ENCODE results near the gene AMPD2. TPM values are rescaled to one million over a fixed set of nuclear protein-coding genes. Genes with fewer than 3 reads are reported as not detected.

AMPD2 gene
- total and polyA plus RNA-seq, 9 of the 15 experiments (the other 6 are each of a cell fraction or from before 2014, with no cell fraction given), result 2.0 to 77.7 (median 28.2) TPM

DNA sequence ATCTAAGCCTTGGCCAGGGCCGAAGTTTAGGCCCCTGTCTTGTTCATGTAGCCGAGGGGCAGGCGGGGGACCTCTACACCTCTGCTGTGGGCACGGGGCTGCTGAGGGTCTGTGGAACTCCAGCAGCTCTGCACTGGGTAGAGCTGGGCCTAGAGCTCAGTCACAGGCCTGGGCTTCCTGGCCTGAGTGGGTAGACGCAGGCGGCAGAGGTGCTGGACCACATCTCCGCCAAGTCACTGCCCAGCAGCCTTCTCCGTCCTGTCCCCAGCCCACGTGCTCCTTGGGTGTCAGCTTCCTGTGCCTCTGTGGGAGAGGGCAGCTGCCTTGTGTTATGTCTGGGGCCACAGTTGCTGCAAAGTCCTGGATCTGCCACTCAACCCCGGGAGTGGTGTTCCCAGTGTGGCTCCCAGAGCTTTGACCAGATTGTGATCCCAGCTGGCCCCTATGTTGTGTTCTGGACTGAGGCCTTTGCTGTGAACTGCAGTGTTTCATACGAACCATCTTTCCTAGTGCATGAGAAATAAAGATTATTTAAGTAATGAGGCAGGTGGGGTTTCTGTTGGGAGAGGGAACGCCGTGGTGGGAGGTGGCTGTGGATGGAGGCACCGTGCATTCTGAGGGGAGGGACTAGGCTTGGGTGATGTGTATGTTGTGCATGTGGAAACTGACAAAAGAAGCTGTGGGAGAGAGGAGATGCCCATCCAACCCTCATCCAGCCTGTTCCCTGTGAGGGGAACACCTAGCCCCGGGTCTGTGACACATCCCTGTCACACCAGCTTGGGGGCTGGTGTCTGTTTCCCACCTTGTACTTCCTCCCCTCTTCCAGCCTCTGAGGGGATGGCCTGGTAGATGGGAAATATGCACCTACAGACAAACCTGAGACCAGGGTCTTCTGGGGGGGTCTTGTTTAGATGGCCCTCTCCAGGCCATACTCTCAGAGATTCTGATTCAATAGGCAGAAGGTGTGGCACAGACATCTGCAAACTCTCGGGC, 12.2 kb downstream of the AMPD2 start:
- DNase-seq (ENCODE audit: extremely low read depth in 1 of 4, low spot score in 3 of 4), result no peak
- no peak overlapping the region for H3K27ac ChIP-seq (ENCODE audit: extremely low read depth, low read depth, low read length)
- ATAC-seq, result no peak
- H3K4me3 ChIP-seq, result no peak overlapping the region
- intact Hi-C loops (cut with micrococcal nuclease) (no loop called here), in situ Hi-C loops (cut with MboI) (no loop called here)
- FAIRE-seq, result no peak
- peaks cover 52% of the 10 kb centered on the region; the same call in 2 of the 3 replicates for H3K36me3 ChIP-seq (ENCODE audit: control insufficient read depth, insufficient read depth, low read length)
- H3K9me1 ChIP-seq (ENCODE audit: control insufficient read depth, insufficient read depth, low read length), result peaks cover 5% of the 10 kb centered on the region
- ChIA-PET CTCF (ENCODE audit: low intra/inter-chr PET ratio) (interaction anchor here (0.6 to 0.7 kb wide), 2 partner anchors 9 to 85 kb away, joined by 3 to 4 read pairs; no protein-coding TSS in a partner anchor), POLR2A (interaction anchor here (0.6 to 4.2 kb wide), 6 partner anchors 8 to 140 kb away, joined by 3 to 23 read pairs (median 5); partner anchors contain the start of gene GNAI3)
- no peaks in the 10 kb centered on the region for H3K9me3 ChIP-seq (replicated peaks; ENCODE audit: control insufficient read depth, insufficient read depth, low read depth, low read length)
- H3K9ac ChIP-seq (ENCODE audit: insufficient read depth in 1 of 2, low read depth in 2 of 2, low read length in 2 of 2), result no peak overlapping the region
- WGBS (ENCODE audit: insufficient coverage, low coverage, missing lambda C conversion rate), result 76% methylated on average over 16 of the region's 16 CpGs
- TF ChIP-seq, protein P1, sequence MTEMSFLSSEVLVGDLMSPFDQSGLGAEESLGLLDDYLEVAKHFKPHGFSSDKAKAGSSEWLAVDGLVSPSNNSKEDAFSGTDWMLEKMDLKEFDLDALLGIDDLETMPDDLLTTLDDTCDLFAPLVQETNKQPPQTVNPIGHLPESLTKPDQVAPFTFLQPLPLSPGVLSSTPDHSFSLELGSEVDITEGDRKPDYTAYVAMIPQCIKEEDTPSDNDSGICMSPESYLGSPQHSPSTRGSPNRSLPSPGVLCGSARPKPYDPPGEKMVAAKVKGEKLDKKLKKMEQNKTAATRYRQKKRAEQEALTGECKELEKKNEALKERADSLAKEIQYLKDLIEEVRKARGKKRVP (CRISPR knock-in tag; IDR thresholded peaks at IDR 0.05), result no peak
- TF ChIP-seq HNRNPUL1 (IDR thresholded peaks at IDR 0.05; ENCODE audit: low read length) (no peak), ILF3 (IDR thresholded peaks at IDR 0.05; ENCODE audit: borderline replicate concordance) (no peak), ZEB2 (IDR thresholded peaks at IDR 0.05) (no peak), CBX2 (IDR thresholded peaks at IDR 0.05; ENCODE audit: insufficient read depth, low read length, poor library complexity, severe bottlenecking) (no peak), NFXL1 (CRISPR knock-in tag; IDR thresholded peaks at IDR 0.05) (no peak)
- peaks cover 4% of the 10 kb centered on the region; the same call in 1 of the 2 replicates for H4K20me1 ChIP-seq (replicated peaks; ENCODE audit: control insufficient read depth, insufficient read depth, low read length)
- H3K4me2 ChIP-seq (ENCODE audit: insufficient read depth, low read length), result no peak overlapping the region
- no peaks in the 10 kb centered on the region for H3K27me3 ChIP-seq (ENCODE audit: control insufficient read depth in 2 of 2, insufficient read depth in 2 of 2, low read length in 2 of 2)
- H3K79me2 ChIP-seq (ENCODE audit: control insufficient read depth, insufficient read depth, low read length), result no peaks in the 10 kb centered on the region
- peaks cover 0 to 31% of the 10 kb centered on the region in 2 experiments; a peak in 3 of 5 replicates for H3K4me1 ChIP-seq (replicated peaks in 1 of 2; ENCODE audit: control insufficient read depth in 2 of 2, insufficient read depth in 2 of 2, low read length in 2 of 2)
- H2AFZ ChIP-seq (ENCODE audit: low read depth, low read length), result no peak overlapping the region
- TSS peak; percentile 31 for BruUV-seq (replicated peaks)
